H1 (cell line): ENCODE measurements around the gene ZRANB3. TPM values are rescaled to one million over a fixed set of nuclear protein-coding genes. Genes with fewer than 3 reads are reported as not detected.

Source experiments
- BCL11A ChIP-seq, 2 experiments: IDR thresholded peaks; one replicate each; pipeline ENCODE4 v1.6.1; 2011; ENCODE audit warnings: low read depth in 2 of 2, low read length in 2 of 2, mild to moderate bottlenecking in 2 of 2
- CHD1 ChIP-seq: IDR thresholded peaks from 2 replicates; pipeline ENCODE4 v1.6.1; 2012; ENCODE audit warnings: low read depth, low read length, improper control_type of control experiment
- MAFK ChIP-seq: IDR thresholded peaks from 2 replicates; pipeline ENCODE4 v1.6.1; 2012; ENCODE audit warnings: low read depth, mild to moderate bottlenecking, improper control_type of control experiment, low read length
- POU5F1 ChIP-seq: IDR thresholded peaks from 2 replicates; pipeline ENCODE4 v1.6.1; 2011; ENCODE audit warnings: low read depth, mild to moderate bottlenecking, low read length, moderate library complexity
- RBBP5 ChIP-seq: IDR thresholded peaks from 2 replicates; pipeline ENCODE4 v1.7.1; 2012; ENCODE audit warnings: low read depth, mild to moderate bottlenecking, inconsistent platforms, low read length, moderate library complexity, borderline replicate concordance
- SIN3A ChIP-seq, 2 experiments: IDR thresholded peaks in 1 of 2; conservative IDR thresholded peaks in 1 of 2; 2 replicates each; pipeline ENCODE4 v1.6.1; 2011 to 2012; ENCODE audit warnings: low read length in 2 of 2, improper control_type of control experiment in 1 of 2, low read depth in 1 of 2, mild to moderate bottlenecking in 1 of 2
- polyA plus RNA-seq, 7 experiments: library from polyadenylated mRNA; depleted of rRNA in 3 of 7; stranded (reverse) in 5 of 7; unstranded in 2 of 7; fragments of >200 nt in 5 of 7; fragments of 200-250 nt in 2 of 7; gene quantifications; 1 replicate in 5 of 7; 2 replicates in 1 of 7; 4 replicates in 1 of 7; pipeline versions ENCODE4 v1.2.1 to v1.2.3, GENCODE V29; 2011 to 2013; ENCODE audit warnings: missing spikeins in 2 of 7, mixed read lengths in 2 of 7
- total RNA-seq: library from RNA; stranded (reverse); fragmentation: NEBNext Ultra II Directional; extraction: Animal tissue kit (Norgen Biotek cat#: 25700); gene quantifications from 2 replicates; pipeline ENCODE4 v1.2.1, GENCODE V29; 2021

Gene ZRANB3
- total and polyA plus RNA-seq, 2 of the 8 experiments (the other 6 are each of a cell fraction or from before 2014, with no cell fraction given) = 4.5 to 19.3 TPM

GRCh38 chr2:135271006-135271405 lies 260.0 kb downstream of the ZRANB3 start (continued):
- no peak for TF ChIP-seq CHD1
- no peak for TF ChIP-seq SIN3A (conservative IDR thresholded peaks at IDR 0.05 in 1 of 2, IDR thresholded peaks at IDR 0.05 in 1 of 2; ENCODE audit: low read depth in 1 of 2, low read length in 2 of 2)
- TF ChIP-seq MAFK = no peak
- no peak for TF ChIP-seq POU5F1
- TF ChIP-seq RBBP5 = no peak
- TF ChIP-seq BCL11A (IDR thresholded peaks at IDR 0.05; ENCODE audit: low read depth in 2 of 2, low read length in 2 of 2) = no peak
